Measurements from ENCODE around the gene TBC1D3B.
"Not testable (repeated sequence)": the region's sequence is repeated elsewhere in the genome, so short reads cannot be mapped to it uniquely, and the experiment has no call there.

TBC1D3B gene

GRCh38 chr17:36132421-36132831 lies 44.0 kb downstream of the TBC1D3B start:
- Histone ChIP-seq H3K4me1 (ENCODE audit: control insufficient read depth, insufficient read depth, low read length) (no peaks in the 10 kb centered on the region), H3K9ac (ENCODE audit: low read length) (no peak overlapping the region), H3K27me3 (replicated peaks; ENCODE audit: control insufficient read depth, insufficient read depth, low read length) (peaks cover 29% of the 10 kb centered on the region), H3K4me3 (ENCODE audit: low read length) (no peak overlapping the region), H3K9me3 (ENCODE audit: control insufficient read depth, low read length) (peaks cover 2% of the 10 kb centered on the region), H3K36me3 (ENCODE audit: control insufficient read depth, insufficient read depth, low read length, severe bottlenecking) (no peaks in the 10 kb centered on the region)
- DNase-seq (ENCODE audit: low read depth): no peak

- Histone ChIP-seq H3K27me3 (replicated peaks; ENCODE audit: control insufficient read depth, insufficient read depth, low read length) (peaks cover 32% of the 10 kb centered on the region), H3K36me3 (ENCODE audit: control insufficient read depth, insufficient read depth, low read length, severe bottlenecking) (no peaks in the 10 kb centered on the region), H3K9ac (ENCODE audit: low read length) (no peak overlapping the region), H3K4me3 (ENCODE audit: low read length) (no peak overlapping the region), H3K9me3 (ENCODE audit: control insufficient read depth, low read length) (peaks cover 2% of the 10 kb centered on the region), H3K4me1 (ENCODE audit: control insufficient read depth, insufficient read depth, low read length) (no peaks in the 10 kb centered on the region)
- no peak for DNase-seq (ENCODE audit: low read depth)
Observed at GRCh38 chr17:36131931-36132330, 44.5 kb downstream of the TBC1D3B start.

- no peak for DNase-seq (ENCODE audit: low read depth)
- H3K9me3 ChIP-seq (ENCODE audit: control insufficient read depth, low read length): peaks cover 2% of the 10 kb centered on the region
- H3K27me3 ChIP-seq (replicated peaks; ENCODE audit: control insufficient read depth, insufficient read depth, low read length): peaks cover 28% of the 10 kb centered on the region
- H3K9ac ChIP-seq (ENCODE audit: low read length): no peak overlapping the region
- no peaks in the 10 kb centered on the region for H3K4me1 ChIP-seq (ENCODE audit: control insufficient read depth, insufficient read depth, low read length)
- no peaks in the 10 kb centered on the region for H3K36me3 ChIP-seq (ENCODE audit: control insufficient read depth, insufficient read depth, low read length, severe bottlenecking)
- no peak overlapping the region for H3K4me3 ChIP-seq (ENCODE audit: low read length)
Observed at GRCh38 chr17:36131421-36131820, 45.0 kb downstream of the TBC1D3B start.

GRCh38 chr17:36130346-36130745 lies 46.1 kb downstream of the TBC1D3B start:
- H3K4me3 ChIP-seq (ENCODE audit: low read length): no peak overlapping the region
- no peaks in the 10 kb centered on the region for H3K4me1 ChIP-seq (ENCODE audit: control insufficient read depth, insufficient read depth, low read length)
- no peaks in the 10 kb centered on the region for H3K36me3 ChIP-seq (ENCODE audit: control insufficient read depth, insufficient read depth, low read length, severe bottlenecking)
- no peak overlapping the region for H3K9ac ChIP-seq (ENCODE audit: low read length)
- DNase-seq (ENCODE audit: low read depth): no peak
- peaks cover 28% of the 10 kb centered on the region for H3K27me3 ChIP-seq (replicated peaks; ENCODE audit: control insufficient read depth, insufficient read depth, low read length)
- H3K9me3 ChIP-seq (ENCODE audit: control insufficient read depth, low read length): peaks cover 10% of the 10 kb centered on the region

- Histone ChIP-seq H3K4me3 (ENCODE audit: low read length) (no peak overlapping the region), H3K27me3 (replicated peaks; ENCODE audit: control insufficient read depth, insufficient read depth, low read length) (peaks cover 28% of the 10 kb centered on the region), H3K36me3 (ENCODE audit: control insufficient read depth, insufficient read depth, low read length, severe bottlenecking) (no peaks in the 10 kb centered on the region), H3K4me1 (ENCODE audit: control insufficient read depth, insufficient read depth, low read length) (no peaks in the 10 kb centered on the region), H3K9me3 (ENCODE audit: control insufficient read depth, low read length) (peaks cover 15% of the 10 kb centered on the region), H3K9ac (ENCODE audit: low read length) (no peak overlapping the region)
- no peak for DNase-seq (ENCODE audit: low read depth)
Observed at GRCh38 chr17:36129616-36130015, 46.8 kb downstream of the TBC1D3B start.

- H3K4me3 ChIP-seq (ENCODE audit: low read length): no peak overlapping the region
- no peak for DNase-seq (ENCODE audit: low read depth)
- no peaks in the 10 kb centered on the region for H3K4me1 ChIP-seq (ENCODE audit: control insufficient read depth, insufficient read depth, low read length)
Observed at GRCh38 chr17:36128411-36128978, 47.9 kb downstream of the TBC1D3B start.

GRCh38 chr17:36127911-36128310 lies 48.5 kb downstream of the TBC1D3B start:
- H3K4me1 ChIP-seq (ENCODE audit: control insufficient read depth, insufficient read depth, low read length): no peaks in the 10 kb centered on the region
- peaks cover 15% of the 10 kb centered on the region for H3K9me3 ChIP-seq (ENCODE audit: control insufficient read depth, low read length)
- no peak overlapping the region for H3K9ac ChIP-seq (ENCODE audit: low read length)
- DNase-seq (ENCODE audit: low read depth): no peak
- H3K27me3 ChIP-seq (replicated peaks; ENCODE audit: control insufficient read depth, insufficient read depth, low read length): peaks cover 29% of the 10 kb centered on the region
- H3K36me3 ChIP-seq (ENCODE audit: control insufficient read depth, insufficient read depth, low read length, severe bottlenecking): no peaks in the 10 kb centered on the region
- H3K4me3 ChIP-seq (ENCODE audit: low read length): no peak overlapping the region

More at GRCh38 chr17:36128411-36128978, 47.9 kb downstream of the TBC1D3B start:
- H3K36me3 ChIP-seq (ENCODE audit: control insufficient read depth, insufficient read depth, low read length, severe bottlenecking): no peaks in the 10 kb centered on the region
- H3K9me3 ChIP-seq (ENCODE audit: control insufficient read depth, low read length): peaks cover 15% of the 10 kb centered on the region
- peaks cover 31% of the 10 kb centered on the region for H3K27me3 ChIP-seq (replicated peaks; ENCODE audit: control insufficient read depth, insufficient read depth, low read length)
- no peak overlapping the region for H3K9ac ChIP-seq (ENCODE audit: low read length)

GRCh38 chr17:36127199-36127893 lies 49.1 kb downstream of the TBC1D3B start:
- Histone ChIP-seq H3K27me3 (replicated peaks; ENCODE audit: control insufficient read depth, insufficient read depth, low read length) (peaks cover 25% of the 10 kb centered on the region), H3K4me3 (ENCODE audit: low read length) (no peak overlapping the region), H3K36me3 (ENCODE audit: control insufficient read depth, insufficient read depth, low read length, severe bottlenecking) (no peaks in the 10 kb centered on the region), H3K9ac (ENCODE audit: low read length) (no peak overlapping the region), H3K4me1 (ENCODE audit: control insufficient read depth, insufficient read depth, low read length) (no peaks in the 10 kb centered on the region), H3K9me3 (ENCODE audit: control insufficient read depth, low read length) (peaks cover 15% of the 10 kb centered on the region)
- no peak for DNase-seq (ENCODE audit: low read depth)

GRCh38 chr17:36124879-36125824 lies 51.3 kb downstream of the TBC1D3B start:
- Histone ChIP-seq H3K4me1 (ENCODE audit: control insufficient read depth, insufficient read depth, low read length) (no peaks in the 10 kb centered on the region), H3K9me3 (ENCODE audit: control insufficient read depth, low read length) (peaks cover 18% of the 10 kb centered on the region), H3K27me3 (replicated peaks; ENCODE audit: control insufficient read depth, insufficient read depth, low read length) (peaks cover 25% of the 10 kb centered on the region), H3K36me3 (ENCODE audit: control insufficient read depth, insufficient read depth, low read length, severe bottlenecking) (no peaks in the 10 kb centered on the region), H3K9ac (ENCODE audit: low read length) (no peak overlapping the region), H3K4me3 (ENCODE audit: low read length) (no peak overlapping the region)
- DNase-seq (ENCODE audit: low read depth): no peak

GRCh38 chr17:36123431-36123830 lies 53.0 kb downstream of the TBC1D3B start:
- no peak overlapping the region for H3K9ac ChIP-seq (ENCODE audit: low read length)
- peaks cover 18% of the 10 kb centered on the region for H3K9me3 ChIP-seq (ENCODE audit: control insufficient read depth, low read length)
- no peaks in the 10 kb centered on the region for H3K36me3 ChIP-seq (ENCODE audit: control insufficient read depth, insufficient read depth, low read length, severe bottlenecking)
- DNase-seq (ENCODE audit: low read depth): no peak
- no peaks in the 10 kb centered on the region for H3K4me1 ChIP-seq (ENCODE audit: control insufficient read depth, insufficient read depth, low read length)
- H3K27me3 ChIP-seq (replicated peaks; ENCODE audit: control insufficient read depth, insufficient read depth, low read length): peaks cover 19% of the 10 kb centered on the region
- H3K4me3 ChIP-seq (ENCODE audit: low read length): no peak overlapping the region

- not testable (repeated sequence) for H3K4me3 ChIP-seq (ENCODE audit: low read length); H3K36me3 ChIP-seq (ENCODE audit: control insufficient read depth, insufficient read depth, low read length, severe bottlenecking); DNase-seq (ENCODE audit: low read depth); H3K4me1 ChIP-seq (ENCODE audit: control insufficient read depth, insufficient read depth, low read length); H3K9ac ChIP-seq (ENCODE audit: low read length)
- peaks cover 19% of the 10 kb centered on the region for H3K27me3 ChIP-seq (replicated peaks; ENCODE audit: control insufficient read depth, insufficient read depth, low read length)
- H3K9me3 ChIP-seq (ENCODE audit: control insufficient read depth, low read length): peaks cover 15% of the 10 kb centered on the region
Observed at GRCh38 chr17:36121099-36121498, 55.3 kb downstream of the TBC1D3B start.

Data from adipocyte (in vitro differentiated cells).